SK-N-SH (cell line): Measurements from ENCODE around the gene THEMIS.

ENCODE experiments used
- ELF1 ChIP-seq: IDR thresholded peaks from 2 replicates; pipeline ENCODE4 v1.4.0; 2012
- MXI1 ChIP-seq: IDR thresholded peaks from 2 replicates; pipeline ENCODE4 v1.6.1; 2012; ENCODE audit warnings: mild to moderate bottlenecking, low read depth, low read length, improper control_type of control experiment
- TF ChIP-seq, protein P1 (sequence below): fragments of 200-600 bp; sonication (generic); IDR thresholded peaks from 2 replicates; pipeline ENCODE4 v1.6.1; 2017; ENCODE audit warnings: antibody characterized with exemption, mild to moderate bottlenecking, moderate library complexity

- no peak for TF ChIP-seq MXI1
- no peak for TF ChIP-seq ELF1
- TF ChIP-seq, protein P1, sequence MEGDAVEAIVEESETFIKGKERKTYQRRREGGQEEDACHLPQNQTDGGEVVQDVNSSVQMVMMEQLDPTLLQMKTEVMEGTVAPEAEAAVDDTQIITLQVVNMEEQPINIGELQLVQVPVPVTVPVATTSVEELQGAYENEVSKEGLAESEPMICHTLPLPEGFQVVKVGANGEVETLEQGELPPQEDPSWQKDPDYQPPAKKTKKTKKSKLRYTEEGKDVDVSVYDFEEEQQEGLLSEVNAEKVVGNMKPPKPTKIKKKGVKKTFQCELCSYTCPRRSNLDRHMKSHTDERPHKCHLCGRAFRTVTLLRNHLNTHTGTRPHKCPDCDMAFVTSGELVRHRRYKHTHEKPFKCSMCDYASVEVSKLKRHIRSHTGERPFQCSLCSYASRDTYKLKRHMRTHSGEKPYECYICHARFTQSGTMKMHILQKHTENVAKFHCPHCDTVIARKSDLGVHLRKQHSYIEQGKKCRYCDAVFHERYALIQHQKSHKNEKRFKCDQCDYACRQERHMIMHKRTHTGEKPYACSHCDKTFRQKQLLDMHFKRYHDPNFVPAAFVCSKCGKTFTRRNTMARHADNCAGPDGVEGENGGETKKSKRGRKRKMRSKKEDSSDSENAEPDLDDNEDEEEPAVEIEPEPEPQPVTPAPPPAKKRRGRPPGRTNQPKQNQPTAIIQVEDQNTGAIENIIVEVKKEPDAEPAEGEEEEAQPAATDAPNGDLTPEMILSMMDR, result no peak
Measured at GRCh38 chr6:127884134-127884533, 16.7 kb downstream of the THEMIS start.
